H1 (cell line): Measurements from ENCODE around the gene ERLIN1. TPM values are rescaled to one million over a fixed set of nuclear protein-coding genes. Genes with fewer than 3 reads are reported as not detected.

Source experiments
- ASH2L ChIP-seq: fragments of 200-600, 300-600 bp; sonication (generic); IDR thresholded peaks from one replicate; pipeline ENCODE4 v1.7.1; 2017; ENCODE audit warnings: low read length
- CEBPB ChIP-seq: IDR thresholded peaks from 2 replicates; pipeline ENCODE4 v1.6.1; 2012; ENCODE audit warnings: low read depth, low read length
- CHD7 ChIP-seq: fragments of 300-600 bp; sonication (generic); IDR thresholded peaks from 2 replicates; pipeline ENCODE4 v1.7.1; 2012; ENCODE audit warnings: low read length, moderate library complexity, mild to moderate bottlenecking, inconsistent platforms; ENCODE audit not compliant: insufficient replicate concordance
- CTBP2 ChIP-seq: IDR thresholded peaks from 2 replicates; pipeline ENCODE4 v1.7.0; 2011; ENCODE audit warnings: borderline replicate concordance, mild to moderate bottlenecking, moderate library complexity, mixed read lengths, low read length; ENCODE audit not compliant: insufficient read depth, insufficient read length
- NANOG ChIP-seq: IDR thresholded peaks from 2 replicates; pipeline ENCODE4 v1.6.1; 2011; ENCODE audit warnings: low read length, low read depth, mild to moderate bottlenecking, inconsistent platforms; ENCODE audit not compliant: insufficient read depth, poor library complexity, severe bottlenecking
- SIN3A ChIP-seq, 2 experiments: IDR thresholded peaks in 1 of 2; conservative IDR thresholded peaks in 1 of 2; 2 replicates each; pipeline ENCODE4 v1.6.1; 2011 to 2012; ENCODE audit warnings: low read length in 2 of 2, improper control_type of control experiment in 1 of 2, low read depth in 1 of 2, mild to moderate bottlenecking in 1 of 2
- TBP ChIP-seq: IDR thresholded peaks from 2 replicates; pipeline ENCODE4 v1.6.1; 2011; ENCODE audit warnings: low read depth, low read length, improper control_type of control experiment
- polyA plus RNA-seq, 7 experiments: library from polyadenylated mRNA; depleted of rRNA in 3 of 7; stranded (reverse) in 5 of 7; unstranded in 2 of 7; fragments of >200 nt in 5 of 7; fragments of 200-250 nt in 2 of 7; gene quantifications; 1 replicate in 5 of 7; 2 replicates in 1 of 7; 4 replicates in 1 of 7; pipeline versions ENCODE4 v1.2.1 to v1.2.3, GENCODE V29; 2011 to 2013; ENCODE audit warnings: missing spikeins in 2 of 7, mixed read lengths in 2 of 7
- total RNA-seq: library from RNA; stranded (reverse); fragmentation: NEBNext Ultra II Directional; extraction: Animal tissue kit (Norgen Biotek cat#: 25700); gene quantifications from 2 replicates; pipeline ENCODE4 v1.2.1, GENCODE V29; 2021

The ERLIN1 gene
- total and polyA plus RNA-seq, 2 of the 8 experiments (the other 6 are each of a cell fraction or from before 2014, with no cell fraction given), result 16.5 to 32.0 TPM

GRCh38 chr10:100114976-100115770 lies 70.7 kb downstream of the ERLIN1 start (continued):
- TF ChIP-seq CHD7 (no peak), SIN3A (conservative IDR thresholded peaks at IDR 0.05 in 1 of 2, IDR thresholded peaks at IDR 0.05 in 1 of 2; ENCODE audit: low read depth in 1 of 2, low read length in 2 of 2) (no peak), NANOG (no peak), TBP (no peak), CTBP2 (no peak), ASH2L (no peak), CEBPB (no peak)
